ENCODE measurements around the gene LRRN3. TPM values are rescaled to one million over a fixed set of nuclear protein-coding genes. Genes with fewer than 3 reads are reported as not detected.
A peak's percentile ranks its signal among the peaks of the same experiment; 100 is the strongest.

The LRRN3 gene
- polyA plus RNA-seq, 5 donors, result 34.4 to 75.3 (median 57.9) TPM

- no peak for DNase-seq
Observed at GRCh38 chr7:111074748-111075146, 16.2 kb upstream of the LRRN3 start.

DNA sequence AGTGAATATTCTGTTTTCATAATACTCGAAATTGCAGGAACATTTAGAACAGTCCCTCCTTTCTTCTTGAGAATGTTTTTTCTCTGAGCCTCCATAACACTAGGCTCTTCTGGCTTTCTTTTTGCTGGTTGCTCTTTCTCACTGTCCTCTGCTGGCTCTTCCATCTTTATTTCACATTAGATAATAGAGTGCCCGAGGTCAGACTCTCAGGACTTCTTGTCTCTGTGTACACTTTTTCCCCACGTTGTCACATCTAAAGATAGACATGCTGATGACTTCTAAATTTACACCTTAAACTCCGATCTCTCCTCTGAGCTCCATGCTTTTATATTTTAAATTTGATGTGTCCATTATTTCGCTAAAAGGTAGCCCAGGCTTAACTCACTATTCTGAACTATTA is 15.4 kb upstream of the LRRN3 start:
- no peak for DNase-seq

GRCh38 chr7:111076205-111076604 is 14.7 kb upstream of the LRRN3 start:
- no peak for DNase-seq

DNA sequence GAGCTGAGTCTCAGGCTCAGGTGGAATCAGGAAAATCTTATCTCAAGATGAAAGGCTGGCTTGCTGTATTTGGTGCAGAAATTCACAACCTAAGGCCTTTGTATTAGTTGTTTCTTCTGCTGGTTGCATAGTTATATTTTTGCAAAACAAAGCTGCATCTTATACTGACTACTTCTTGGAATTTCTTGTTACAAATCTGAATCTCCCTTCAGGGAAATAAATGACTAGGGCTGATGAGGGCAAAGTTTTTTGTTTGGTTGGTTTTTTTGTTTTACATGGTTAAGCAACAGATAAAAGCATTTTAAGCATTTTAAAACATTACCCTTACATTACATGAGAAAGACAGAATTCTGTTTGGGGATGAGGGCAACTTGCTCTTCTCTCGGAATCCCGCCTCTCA is 13.9 kb upstream of the LRRN3 start:
- no peak for DNase-seq

- DNase-seq, result no peak
Observed at GRCh38 chr7:111080495-111081105, 10.3 kb upstream of the LRRN3 start.

DNA sequence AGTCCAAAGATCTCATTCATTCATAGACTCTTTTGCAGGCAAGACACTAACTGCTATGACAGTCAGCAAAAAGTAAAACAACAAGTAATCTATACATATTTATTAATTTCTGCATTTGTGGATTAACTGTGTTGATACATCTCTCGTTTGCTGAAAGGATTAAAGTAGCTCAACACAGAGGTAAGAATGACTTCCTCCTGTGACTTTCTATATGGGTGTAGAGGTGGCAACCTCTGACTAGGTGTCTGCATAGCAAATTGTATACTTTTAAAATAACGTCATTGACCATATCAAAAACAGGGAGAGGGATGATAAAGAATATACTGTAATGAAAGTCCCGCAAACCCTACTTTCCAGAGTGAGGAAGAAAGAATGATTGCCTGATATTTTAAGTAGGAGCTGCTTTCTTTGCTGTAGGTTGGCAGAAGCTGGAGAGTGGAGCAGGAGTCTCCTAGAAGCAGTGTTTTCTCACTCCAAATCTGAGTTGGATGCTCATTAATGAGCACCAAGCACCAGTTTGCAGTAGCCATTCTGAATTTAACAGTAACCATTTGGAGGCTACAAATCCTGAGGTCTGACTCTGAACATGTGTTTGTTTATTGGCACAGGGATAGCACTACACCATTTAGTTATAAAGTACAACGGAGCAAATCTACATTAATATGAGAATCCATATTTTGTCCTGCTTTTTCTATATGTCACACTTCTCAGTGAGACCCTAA is 9.2 kb upstream of the LRRN3 start:
- no peak for DNase-seq

- DNase-seq, result no peak
Observed at GRCh38 chr7:111082351-111082750, 8.6 kb upstream of the LRRN3 start.

DNA sequence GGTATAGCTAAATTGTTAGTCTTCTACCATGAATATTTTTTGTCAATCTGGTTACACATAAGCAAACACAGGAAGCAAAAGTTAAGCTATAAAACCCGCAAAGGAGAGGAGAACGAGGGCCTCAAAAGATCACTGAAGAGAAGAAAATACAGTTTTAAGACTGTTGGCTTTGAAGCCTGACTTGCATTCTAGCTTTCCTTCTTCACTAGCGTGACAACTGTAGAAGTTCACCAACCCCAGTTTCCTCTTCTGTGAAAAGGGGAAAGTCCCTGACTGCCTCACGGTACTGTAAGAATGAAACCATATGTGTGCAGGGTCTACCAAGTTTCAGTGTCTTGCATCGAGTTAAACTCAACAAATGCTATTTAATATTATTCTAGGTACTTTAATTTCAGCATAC is 7.5 kb upstream of the LRRN3 start:
- DNase-seq, result no peak

- DNase-seq, result no peak
Observed at GRCh38 chr7:111085356-111085755, 5.6 kb upstream of the LRRN3 start.

GRCh38 chr7:111086532-111086931 is 4.4 kb upstream of the LRRN3 start:
- no peak for DNase-seq

DNA sequence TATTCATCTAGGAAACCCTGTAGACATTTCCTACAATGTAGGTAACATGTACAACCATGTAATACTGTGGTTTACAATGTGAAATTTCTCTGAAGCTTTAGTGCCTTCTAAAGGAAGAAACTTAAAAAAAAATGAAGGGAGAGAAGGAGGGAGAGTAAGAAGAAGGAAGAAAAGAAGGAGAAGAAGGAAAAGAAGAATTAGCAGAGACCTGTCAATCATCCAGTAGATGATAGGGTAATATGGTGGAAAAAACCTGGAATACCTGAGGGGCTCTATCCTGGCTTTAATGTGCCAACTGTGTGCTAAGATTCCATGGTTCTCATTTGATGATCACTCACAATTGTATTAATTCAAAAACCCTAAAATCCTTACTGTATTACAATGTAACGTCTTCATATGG is 2.6 kb upstream of the LRRN3 start:
- no peak for DNase-seq

- no peak for DNase-seq
Observed at GRCh38 chr7:111089822-111090426, 1.0 kb upstream of the LRRN3 start.

DNA sequence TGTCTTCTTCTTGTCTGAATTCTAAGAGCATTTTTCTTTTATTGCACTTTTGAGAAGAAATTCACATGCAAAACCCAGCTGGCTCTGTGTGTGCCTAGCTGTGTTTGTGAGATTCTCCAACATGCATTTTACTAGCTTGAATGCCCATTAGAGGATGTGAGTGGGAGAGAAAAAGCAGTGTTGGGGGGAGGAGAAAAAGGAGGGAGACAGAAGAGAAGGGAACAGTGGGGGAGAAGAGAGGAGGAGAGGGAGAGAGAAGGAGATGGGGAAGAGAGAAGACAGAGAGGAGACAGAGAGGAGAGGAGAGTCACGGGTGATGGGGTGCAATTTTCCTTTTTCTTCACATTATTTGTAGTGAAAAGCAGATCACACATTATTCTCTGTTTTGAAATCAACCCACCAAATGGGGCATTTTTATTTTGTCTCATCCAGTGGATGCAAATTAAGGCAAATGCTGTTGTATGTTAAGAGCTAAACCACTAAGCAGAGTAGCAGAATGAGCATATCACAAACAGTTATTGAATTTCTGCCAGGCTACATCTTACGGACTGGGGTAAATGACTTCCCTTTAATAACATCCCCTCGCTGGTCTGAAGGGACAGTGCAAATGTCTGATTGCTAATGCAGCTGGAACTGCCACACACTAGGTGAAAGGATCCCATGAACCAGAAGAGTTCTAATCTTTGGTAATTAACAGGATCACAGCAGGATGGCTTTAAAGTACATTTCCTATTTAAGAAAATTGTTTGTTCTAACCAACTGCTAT is 849 bp downstream of the LRRN3 start:
- peak in 1 of 2 donors; percentile 48 for DNase-seq

GRCh38 chr7:111092406-111093236 is 1.7 kb downstream of the LRRN3 start:
- DNase-seq, result no peak

- no peak for DNase-seq
Observed at GRCh38 chr7:111093496-111093895, 2.6 kb downstream of the LRRN3 start.

DNA sequence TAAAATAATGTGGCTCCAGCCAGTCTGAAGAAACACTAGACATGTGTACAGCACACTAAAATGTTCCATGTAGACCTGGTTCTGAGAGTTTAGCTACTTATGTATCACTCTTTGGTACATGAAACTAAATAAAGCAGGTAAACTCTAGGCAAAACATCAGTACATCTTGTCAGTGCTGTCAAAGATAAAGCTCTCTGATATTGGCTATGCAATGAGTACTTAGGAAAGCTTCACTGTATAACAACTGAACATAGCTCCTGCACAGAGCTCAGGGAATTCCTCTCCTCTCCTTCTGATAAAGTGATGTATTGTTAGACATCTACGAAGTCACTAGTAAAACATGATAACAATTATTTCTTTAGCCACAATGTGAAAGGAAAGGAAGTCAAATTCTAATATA is 3.5 kb downstream of the LRRN3 start:
- DNase-seq, result no peak

- no peak for DNase-seq
Observed at GRCh38 chr7:111096997-111097396, 6.1 kb downstream of the LRRN3 start.

DNA sequence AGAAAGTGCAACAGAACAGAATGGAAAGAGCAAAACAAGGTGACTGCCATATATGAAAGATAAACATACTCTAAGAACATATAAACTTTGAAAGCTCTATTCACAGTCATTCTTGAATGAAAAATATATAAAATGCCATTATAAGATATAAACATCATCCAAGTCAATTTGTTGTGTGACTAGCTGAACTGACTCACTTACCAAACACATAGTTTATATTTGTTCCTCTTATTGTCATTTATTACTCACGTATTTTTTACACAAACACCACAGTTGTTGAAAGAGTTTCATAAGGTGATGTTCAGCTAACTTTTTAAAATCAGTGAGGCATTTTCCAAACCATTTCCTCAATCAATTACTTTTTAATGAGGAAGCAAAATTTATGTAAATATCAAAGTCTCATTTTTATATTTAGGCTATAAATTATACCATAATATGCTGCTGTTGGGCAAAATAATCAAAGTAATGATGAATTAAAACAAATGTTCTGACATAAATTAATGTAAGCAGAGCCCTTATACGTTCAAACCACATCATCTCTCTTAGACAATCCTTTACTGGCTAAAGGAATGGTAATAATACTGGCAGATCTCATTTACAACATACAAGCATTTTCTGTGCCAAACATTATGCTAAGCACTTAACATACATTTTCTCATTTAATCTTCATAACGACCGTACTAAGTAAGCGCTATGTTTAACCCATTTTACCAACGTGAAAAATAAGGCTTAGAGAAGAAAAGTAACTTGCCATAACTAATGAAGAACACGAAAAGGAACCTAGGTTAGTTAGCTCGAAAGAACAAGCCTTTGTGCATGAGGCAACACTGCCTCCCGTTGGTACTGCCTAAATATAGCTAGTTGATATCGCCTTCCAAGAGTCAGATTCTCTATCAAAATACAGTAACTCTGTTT is 7.3 kb downstream of the LRRN3 start:
- peak in 1 of 2 donors; percentile 52 for DNase-seq

- DNase-seq, result no peak
Observed at GRCh38 chr7:111098926-111099250, 8.0 kb downstream of the LRRN3 start.

DNA sequence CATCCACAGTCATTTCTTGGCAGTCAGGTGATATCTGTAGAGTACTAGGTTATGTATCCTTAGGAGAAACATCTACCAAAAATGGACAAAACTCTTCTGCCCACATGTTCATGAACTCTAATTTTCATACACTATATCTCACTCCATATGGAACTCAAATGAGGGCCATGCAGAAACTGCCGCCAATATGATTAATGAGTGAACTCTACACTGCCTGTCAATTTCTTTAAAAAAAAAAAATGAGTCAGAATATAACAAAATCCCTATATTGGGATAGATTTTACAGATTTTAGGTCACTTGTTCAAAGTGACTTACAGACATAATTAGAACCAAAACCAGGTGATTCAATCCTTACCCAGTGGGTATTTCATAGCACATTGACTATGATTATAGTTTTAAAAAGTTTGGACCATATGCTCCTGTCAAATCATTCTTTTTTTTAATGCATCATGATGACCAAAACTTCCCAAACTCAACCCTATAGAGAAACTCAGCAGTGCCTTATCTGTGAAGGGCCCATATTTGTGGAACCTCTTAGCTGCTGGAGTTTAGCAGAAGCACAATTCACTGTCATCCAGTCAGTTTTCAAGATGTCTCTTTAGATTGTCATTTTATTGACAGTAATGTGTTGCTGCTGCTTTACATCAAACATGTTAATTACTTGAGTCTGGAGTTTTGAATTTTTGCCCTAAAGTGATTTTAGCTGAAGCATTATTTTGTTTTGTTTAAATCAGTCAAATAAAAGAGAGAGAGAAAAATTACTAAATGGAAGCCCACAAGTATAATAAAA is 11.1 kb downstream of the LRRN3 start:
- DNase-seq, result no peak
